ENCODE measurements around the gene SUN5.

Gene SUN5

DNA sequence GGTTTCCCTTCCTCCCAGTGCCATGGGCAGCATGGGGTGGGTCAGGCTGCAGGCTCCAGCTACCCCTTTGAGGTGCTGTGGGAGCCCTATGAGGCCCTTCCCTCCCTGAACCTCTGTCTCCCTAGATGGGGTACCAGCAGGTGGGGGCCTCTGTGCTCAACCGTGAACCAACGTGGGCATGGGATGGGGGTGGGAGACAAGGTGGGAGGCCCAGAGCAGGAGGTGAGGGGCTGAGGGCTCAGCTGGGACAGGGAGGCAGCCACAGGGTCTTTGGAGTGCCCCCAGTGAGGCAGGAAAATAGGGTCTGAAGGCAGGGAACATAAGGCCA is 33.3 kb downstream of the SUN5 start:
- Histone ChIP-seq H3K79me2 (ENCODE audit: control insufficient read depth, low read length) (no peaks in the 10 kb centered on the region), H3K4me1 (ENCODE audit: control insufficient read depth, low read length) (peaks cover 26% of the 10 kb centered on the region), H3K9me3 (ENCODE audit: control insufficient read depth, insufficient read depth, low read length) (peaks cover 3% of the 10 kb centered on the region; the same call in 1 of the 2 replicates), H3K27me3 (ENCODE audit: control insufficient read depth, low read length) (no peaks in the 10 kb centered on the region), H3K4me2 (ENCODE audit: low read length) (peak overlapping the region; percentile 76), H3K4me3 (ENCODE audit: low read length) (peak overlapping the region; percentile 62), H3F3A (ENCODE audit: control insufficient read depth, insufficient read depth) (peaks cover 6% of the 10 kb centered on the region), H3K27ac (ENCODE audit: low read depth, low read length) (peak overlapping the region; percentile 91), H3K36me3 (ENCODE audit: control insufficient read depth, low read length) (0 out of 2 replicates have a peak, but pooled peaks cover 3% of the 10 kb centered on the region), H3K9me2 (replicated peaks; ENCODE audit: control insufficient read depth, low read length) (no peaks in the 10 kb centered on the region), H4K20me1 (ENCODE audit: control insufficient read depth, insufficient read depth, low read depth, low read length) (no peaks in the 10 kb centered on the region)
- TF ChIP-seq EZH2phosphoT487 (IDR thresholded peaks at IDR 0.05; ENCODE audit: borderline replicate concordance, low read length): no peak
- no peak for TF ChIP-seq CTCF (IDR thresholded peaks at IDR 0.05; ENCODE audit: low read depth, low read length, poor library complexity, severe bottlenecking)

DNA sequence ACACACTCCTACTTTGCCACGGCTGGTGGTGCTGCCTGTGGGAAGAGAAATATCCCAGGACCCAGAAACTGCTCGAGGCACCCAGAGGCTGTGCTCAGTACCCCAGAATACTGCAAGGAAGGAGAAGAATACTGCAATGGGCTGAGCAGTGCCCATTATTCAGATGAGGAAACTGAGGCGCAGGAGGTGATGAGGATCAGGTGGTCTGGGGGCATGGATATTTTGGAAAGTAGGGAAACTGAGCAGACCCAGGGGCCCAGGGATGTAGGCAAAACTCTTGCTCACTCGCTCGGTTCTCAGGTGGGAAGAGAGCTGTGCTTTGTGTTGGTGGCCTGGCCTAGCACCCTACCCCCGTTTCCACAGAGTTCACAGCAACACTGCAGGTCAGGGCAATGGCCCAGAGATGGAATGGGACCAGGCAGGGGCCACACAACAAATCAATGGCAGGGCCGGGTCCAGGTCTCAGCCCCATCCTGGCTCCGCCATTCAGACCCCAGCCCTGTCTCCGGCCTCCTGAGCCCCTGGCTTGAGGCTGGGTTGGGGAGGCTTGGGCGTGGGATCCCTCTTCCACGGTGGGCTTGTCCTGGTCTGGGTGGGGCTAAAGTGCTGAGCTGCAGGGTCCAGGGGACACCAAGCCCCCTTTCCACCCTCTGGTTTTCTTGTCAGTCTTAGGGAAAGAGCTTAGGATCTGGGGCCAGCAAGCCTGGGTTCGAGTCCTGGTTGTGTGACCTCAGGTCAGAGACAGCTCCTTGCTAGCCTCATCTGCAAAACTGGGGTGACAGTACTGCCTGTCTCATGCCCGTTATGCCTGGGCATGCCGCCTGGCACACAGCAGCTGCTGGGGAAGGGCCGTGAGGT is 33.9 kb downstream of the SUN5 start:
- Histone ChIP-seq H3K36me3 (ENCODE audit: control insufficient read depth, low read length) (0 out of 2 replicates have a peak, but pooled peaks cover 3% of the 10 kb centered on the region), H3F3A (ENCODE audit: control insufficient read depth, insufficient read depth) (peaks cover 6% of the 10 kb centered on the region), H3K27ac (ENCODE audit: low read depth, low read length) (peak overlapping the region; percentile 91), H3K27me3 (ENCODE audit: control insufficient read depth, low read length) (no peaks in the 10 kb centered on the region), H4K20me1 (ENCODE audit: control insufficient read depth, insufficient read depth, low read depth, low read length) (no peaks in the 10 kb centered on the region), H3K79me2 (ENCODE audit: control insufficient read depth, low read length) (no peaks in the 10 kb centered on the region), H3K4me3 (ENCODE audit: low read length) (peak overlapping the region; percentile 62; the same call in 1 of the 2 replicates), H3K9me2 (replicated peaks; ENCODE audit: control insufficient read depth, low read length) (no peaks in the 10 kb centered on the region), H3K4me1 (ENCODE audit: control insufficient read depth, low read length) (peaks cover 26% of the 10 kb centered on the region), H3K9me3 (ENCODE audit: control insufficient read depth, insufficient read depth, low read length) (peaks cover 3% of the 10 kb centered on the region; the same call in 1 of the 2 replicates), H3K4me2 (ENCODE audit: low read length) (peak overlapping the region; percentile 76; the same call in 1 of the 2 replicates)
- TF ChIP-seq EZH2phosphoT487 (IDR thresholded peaks at IDR 0.05; ENCODE audit: borderline replicate concordance, low read length): no peak
- TF ChIP-seq CTCF (IDR thresholded peaks at IDR 0.05; ENCODE audit: low read depth, low read length, poor library complexity, severe bottlenecking): no peak

DNA sequence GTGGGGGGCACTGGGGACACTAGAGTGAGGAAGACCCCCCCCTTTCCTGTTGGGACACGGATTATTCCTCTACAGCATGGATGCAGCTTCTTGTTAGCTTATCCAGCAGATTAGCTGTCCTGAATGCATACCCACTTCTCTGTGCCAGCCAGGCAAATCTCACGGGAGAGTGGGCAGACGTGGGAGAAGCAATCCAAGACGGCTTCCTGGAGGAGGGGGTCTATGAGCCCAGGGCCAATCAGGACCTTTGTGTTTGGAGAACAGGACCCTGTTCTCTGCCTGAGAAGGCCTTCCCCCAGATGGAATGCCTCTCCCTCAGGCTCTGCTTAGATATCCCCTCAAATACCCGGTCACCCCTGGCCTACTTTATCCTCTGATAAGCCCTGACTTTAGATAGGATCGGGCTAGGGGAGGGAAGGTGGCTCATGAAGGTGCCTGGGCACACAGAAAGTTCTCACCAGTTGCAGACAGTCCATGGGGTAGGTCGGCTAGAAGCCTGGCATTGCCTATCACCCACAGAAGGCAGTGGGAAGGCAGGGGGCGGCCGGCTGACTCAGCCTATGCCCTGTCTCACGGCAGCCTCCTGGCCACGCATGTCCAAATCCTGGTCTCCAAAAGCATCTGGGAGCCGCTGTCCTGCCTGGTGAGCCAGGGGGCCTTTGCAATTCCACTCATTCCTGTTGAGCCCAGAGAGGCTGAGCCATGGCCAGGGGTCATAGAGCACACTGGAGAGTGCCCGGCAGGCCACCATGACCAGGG is 34.7 kb downstream of the SUN5 start:
- Histone ChIP-seq H3K79me2 (ENCODE audit: control insufficient read depth, low read length) (no peaks in the 10 kb centered on the region), H3F3A (ENCODE audit: control insufficient read depth, insufficient read depth) (peaks cover 6% of the 10 kb centered on the region), H3K27ac (ENCODE audit: low read depth, low read length) (no peak overlapping the region), H3K36me3 (ENCODE audit: control insufficient read depth, low read length) (0 out of 2 replicates have a peak, but pooled peaks cover 3% of the 10 kb centered on the region), H3K4me2 (ENCODE audit: low read length) (no peak overlapping the region), H3K9me3 (ENCODE audit: control insufficient read depth, insufficient read depth, low read length) (peaks cover 3% of the 10 kb centered on the region; the same call in 1 of the 2 replicates), H3K9me2 (replicated peaks; ENCODE audit: control insufficient read depth, low read length) (no peaks in the 10 kb centered on the region), H3K4me3 (ENCODE audit: low read length) (no peak overlapping the region), H4K20me1 (ENCODE audit: control insufficient read depth, insufficient read depth, low read depth, low read length) (no peaks in the 10 kb centered on the region), H3K4me1 (ENCODE audit: control insufficient read depth, low read length) (peaks cover 26% of the 10 kb centered on the region), H3K27me3 (ENCODE audit: control insufficient read depth, low read length) (no peaks in the 10 kb centered on the region)
- TF ChIP-seq CTCF (IDR thresholded peaks at IDR 0.05; ENCODE audit: low read depth, low read length, poor library complexity, severe bottlenecking): no peak

Measured in DOHH2 (cell line).